HG03039 (cell line): ENCODE measurements around the gene PLEKHA5.
A peak's percentile ranks its signal among the peaks of the same experiment; 100 is the strongest.
"Not testable (repeated sequence)": the region's sequence is repeated elsewhere in the genome, so short reads cannot be mapped to it uniquely, and the experiment has no call there.

Source experiments
- ATAC-seq: cut with Tn5 transposase; IDR thresholded peaks from one replicate; pipeline ENCODE4 v1.9.1; 2021; ENCODE audit warnings: mild to moderate bottlenecking, moderate library complexity; ENCODE audit not compliant: unreplicated experiment

Gene PLEKHA5

GRCh38 chr12:19306366-19306765 is 176.8 kb downstream of the PLEKHA5 start:
- no peak for ATAC-seq

GRCh38 chr12:19307451-19307850 is 177.9 kb downstream of the PLEKHA5 start:
- ATAC-seq: no peak

DNA sequence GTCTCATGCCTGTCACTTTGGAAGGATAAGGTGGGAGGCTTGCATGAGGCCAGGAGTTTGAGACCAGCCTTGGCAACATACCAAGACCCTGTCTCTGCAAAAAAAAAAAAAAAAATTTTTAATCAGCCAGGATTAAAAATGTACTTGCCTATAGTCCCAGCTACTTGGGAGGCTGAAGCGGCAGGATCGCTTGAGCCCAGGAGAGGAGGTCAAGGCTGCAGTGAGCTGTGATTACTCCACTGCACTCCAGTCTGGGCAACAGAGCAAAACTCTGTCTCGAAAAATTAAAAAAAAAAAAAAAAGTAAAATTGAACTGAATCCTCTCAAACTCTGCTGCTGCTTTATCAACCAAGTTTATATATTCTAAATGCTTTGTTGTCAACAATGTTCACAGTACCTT is 181.6 kb downstream of the PLEKHA5 start:
- no peak for ATAC-seq

DNA sequence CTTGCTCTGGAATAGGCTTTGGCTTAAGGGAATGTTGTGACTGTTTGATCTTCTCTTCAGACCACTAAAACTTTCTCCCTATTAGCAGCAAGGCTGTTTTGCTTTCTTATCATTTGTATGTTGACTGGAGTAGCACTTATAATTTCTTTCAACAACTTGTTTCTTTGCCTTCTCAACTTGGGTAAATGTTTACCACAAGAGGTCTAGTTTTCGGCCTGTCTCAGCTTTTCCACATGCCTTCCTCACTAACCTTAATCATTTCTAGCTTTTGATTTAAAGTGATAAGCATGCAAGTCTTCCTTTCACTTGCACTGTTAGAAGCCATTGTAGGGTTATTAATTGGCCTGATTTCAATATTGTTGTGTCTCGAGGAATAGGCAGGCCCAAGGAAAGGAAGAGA is 183.1 kb downstream of the PLEKHA5 start:
- ATAC-seq: no peak

DNA sequence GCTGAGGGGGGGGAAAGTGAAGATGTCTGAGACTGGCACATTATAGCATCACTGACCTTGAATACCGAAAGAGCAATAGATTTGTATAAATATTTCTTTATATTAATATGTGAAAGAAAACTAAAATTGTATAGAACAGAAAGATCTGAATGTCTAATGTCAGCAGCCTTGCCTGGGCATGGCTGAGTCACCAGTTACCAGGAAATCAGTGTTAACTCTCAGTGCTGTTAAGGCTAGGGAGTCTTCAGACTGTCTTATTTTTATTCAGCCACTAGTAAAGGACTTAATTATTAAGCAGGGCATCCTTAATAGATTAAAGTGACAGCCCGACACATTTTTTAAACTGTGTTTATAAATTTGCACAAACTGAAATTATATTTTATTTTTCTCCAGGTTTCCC is 186.9 kb downstream of the PLEKHA5 start:
- ATAC-seq: no peak

GRCh38 chr12:19322376-19322775 is 192.8 kb downstream of the PLEKHA5 start:
- ATAC-seq: no peak

GRCh38 chr12:19323805-19324204 is 194.3 kb downstream of the PLEKHA5 start:
- ATAC-seq: no peak

DNA sequence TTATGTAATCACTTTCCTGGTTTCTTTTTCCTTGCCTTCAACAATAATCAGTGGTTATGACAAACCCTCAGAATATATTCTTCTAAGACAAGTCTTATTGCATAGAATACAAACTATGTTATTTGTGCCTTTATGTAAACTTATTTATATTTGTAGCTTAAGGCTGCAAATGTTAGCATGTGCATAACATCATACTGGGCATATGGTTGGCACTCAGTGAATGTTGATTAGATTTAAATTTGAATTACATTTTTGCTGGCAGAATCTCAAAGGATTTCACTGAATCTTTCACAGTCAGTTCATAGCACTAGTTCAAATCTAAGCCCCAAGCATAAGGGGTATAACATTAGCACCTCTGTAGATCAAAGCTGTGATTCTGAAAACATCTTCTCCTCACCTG is 196.6 kb downstream of the PLEKHA5 start:
- ATAC-seq: no peak

- no peak for ATAC-seq
Measured at GRCh38 chr12:19332196-19332595, 202.7 kb downstream of the PLEKHA5 start.

DNA sequence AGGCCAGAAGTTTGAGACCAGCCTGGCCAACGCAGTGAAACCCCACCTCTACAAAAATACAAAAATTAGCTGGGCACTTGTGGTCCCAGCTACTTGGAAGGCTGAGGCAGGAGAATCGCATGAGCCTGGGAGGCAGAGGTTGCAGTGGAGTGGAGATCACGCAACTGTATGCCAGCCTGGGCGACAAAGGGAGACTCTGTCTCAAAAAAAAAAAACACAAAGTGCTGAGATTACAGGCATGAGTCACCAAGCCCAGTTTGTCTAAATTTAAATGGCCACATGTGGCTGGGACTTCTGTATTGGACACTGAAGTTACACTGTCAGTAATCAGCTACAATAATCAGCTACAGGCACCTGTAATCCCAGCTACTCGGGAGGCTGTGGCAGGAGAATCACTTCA is 208.9 kb downstream of the PLEKHA5 start:
- no peak for ATAC-seq

DNA sequence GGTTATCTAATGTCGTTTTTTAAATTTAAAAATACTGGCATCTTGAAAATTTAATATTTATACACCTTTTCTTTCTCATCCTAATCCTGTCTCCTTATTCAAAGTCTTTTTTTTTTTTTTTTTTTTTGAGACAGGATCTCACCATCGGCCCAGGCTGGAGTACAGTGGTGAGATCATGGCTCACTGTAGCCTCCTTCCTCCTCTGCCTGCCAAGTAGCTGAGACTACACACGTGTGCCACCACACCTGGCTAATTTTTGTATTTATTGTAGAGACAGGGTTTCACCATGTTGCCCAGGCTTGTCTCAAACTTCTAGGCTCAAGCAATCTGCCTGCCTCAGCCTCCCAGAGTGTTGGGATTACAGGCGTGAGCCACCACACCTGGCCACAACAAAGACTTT is 221.3 kb downstream of the PLEKHA5 start:
- ATAC-seq: not testable (repeated sequence)

GRCh38 chr12:19351346-19351745 is 221.8 kb downstream of the PLEKHA5 start:
- ATAC-seq: no peak

DNA sequence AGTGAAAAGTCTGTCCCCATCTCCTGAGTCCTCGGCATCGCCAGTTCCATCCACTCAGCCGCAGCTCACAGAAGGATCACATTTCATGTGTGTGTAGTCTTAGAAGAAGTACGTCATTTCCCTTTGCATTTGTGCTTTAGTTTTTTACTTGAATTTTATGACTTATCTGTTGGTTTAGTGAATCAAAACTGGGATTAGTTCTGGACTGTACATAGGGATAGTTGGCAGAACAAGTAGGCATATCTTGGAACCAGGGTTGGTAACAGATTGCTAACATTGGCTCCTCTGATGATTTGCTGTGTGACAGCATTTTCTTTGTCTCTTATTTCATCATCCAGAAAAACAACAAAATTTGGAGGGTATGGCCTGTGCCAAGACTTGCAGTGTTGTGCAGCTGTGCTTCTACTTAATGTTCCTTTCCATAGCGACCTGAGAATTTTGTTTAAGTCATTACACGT is 240.2 kb downstream of the PLEKHA5 start:
- no peak for ATAC-seq

GRCh38 chr12:19373586-19373985 is 244.1 kb downstream of the PLEKHA5 start:
- ATAC-seq: no peak

DNA sequence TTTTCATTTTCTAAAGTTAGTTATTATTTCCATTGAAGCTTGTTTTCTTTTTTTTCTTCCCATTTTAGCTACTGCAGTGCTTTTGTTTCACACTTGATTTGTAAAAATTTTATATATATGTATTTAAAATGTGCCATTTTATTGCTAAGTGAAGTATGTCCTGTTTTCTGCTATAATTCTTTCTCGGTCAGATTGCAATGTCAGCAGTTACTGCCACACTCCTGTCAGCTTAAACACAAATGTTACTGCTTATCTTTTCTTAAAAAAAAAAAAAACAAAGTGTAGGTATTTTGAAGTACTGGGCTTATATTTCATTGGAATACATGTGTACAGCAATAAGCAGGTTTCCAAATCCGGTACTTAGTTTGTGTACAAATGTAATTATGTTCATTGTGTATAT is 246.4 kb downstream of the PLEKHA5 start:
- no peak for ATAC-seq

DNA sequence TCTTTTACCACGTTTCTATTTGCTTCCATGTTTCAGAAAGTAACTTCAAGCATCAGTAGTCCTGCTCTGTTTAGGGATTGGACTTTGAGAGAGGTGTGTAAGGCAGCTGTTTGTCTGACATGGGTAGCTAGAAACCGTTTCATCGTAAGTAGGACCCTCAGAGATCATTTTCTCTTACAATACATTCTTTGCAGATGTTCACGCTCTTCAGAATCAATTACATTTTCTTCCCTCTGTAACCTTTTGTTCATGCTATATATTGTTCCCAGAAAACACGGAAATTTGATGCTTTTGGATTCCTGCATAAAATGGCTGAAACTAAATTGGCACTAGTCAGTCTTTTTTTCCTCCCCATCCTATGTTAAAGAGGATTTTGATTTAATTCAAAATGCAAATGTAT is 247.2 kb downstream of the PLEKHA5 start:
- ATAC-seq: no peak

GRCh38 chr12:19382111-19382526 is 252.6 kb downstream of the PLEKHA5 start:
- ATAC-seq: peak; percentile 95

DNA sequence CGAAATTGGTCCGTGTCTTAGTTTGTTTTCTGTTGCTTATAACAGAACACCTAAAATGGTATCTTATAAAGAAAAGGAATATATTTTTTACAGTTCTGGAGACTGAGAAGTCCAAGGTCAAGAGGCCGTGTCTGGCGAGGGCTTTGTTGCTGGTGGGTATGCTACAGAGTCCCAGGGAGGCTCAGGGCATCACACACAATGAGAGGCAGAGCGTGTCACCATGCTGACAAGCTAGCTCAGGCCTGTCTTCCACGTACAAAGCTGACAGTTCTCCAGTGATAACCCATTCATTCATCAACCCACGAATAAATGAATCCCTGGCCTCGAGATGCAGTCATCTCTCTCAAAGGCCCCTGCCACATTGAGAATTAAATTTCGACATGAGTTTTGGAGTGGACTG is 253.0 kb downstream of the PLEKHA5 start:
- no peak for ATAC-seq

- ATAC-seq: no peak
Measured at GRCh38 chr12:19387161-19387560, 257.6 kb downstream of the PLEKHA5 start.

- no peak for ATAC-seq
Measured at GRCh38 chr12:19388131-19388549, 258.6 kb downstream of the PLEKHA5 start.

DNA sequence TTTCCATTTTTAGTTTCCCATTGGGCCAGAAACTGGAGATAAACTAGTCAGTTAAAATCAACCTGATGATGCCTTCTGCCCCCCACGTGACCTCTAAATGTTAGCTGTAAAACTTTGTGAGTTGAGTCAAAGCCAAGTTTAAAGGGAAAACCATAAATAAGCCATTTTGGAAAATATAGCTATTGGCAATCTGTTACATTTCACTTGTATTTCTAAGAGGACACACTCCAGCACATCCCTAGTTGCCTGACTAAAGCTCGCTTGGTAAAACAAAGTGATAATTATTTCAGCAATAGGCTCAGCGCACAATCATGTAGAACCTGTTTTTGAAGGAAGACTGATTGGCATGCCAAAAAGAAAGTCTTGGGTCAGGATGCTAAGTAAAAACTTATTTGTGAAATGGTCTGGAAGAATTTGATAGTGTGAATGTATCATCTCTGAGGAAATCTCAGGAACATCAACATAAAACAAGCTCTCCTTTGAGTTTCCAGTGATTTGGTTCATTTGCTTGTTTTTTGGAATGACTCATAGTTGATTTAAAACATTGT is 260.6 kb downstream of the PLEKHA5 start:
- no peak for ATAC-seq

DNA sequence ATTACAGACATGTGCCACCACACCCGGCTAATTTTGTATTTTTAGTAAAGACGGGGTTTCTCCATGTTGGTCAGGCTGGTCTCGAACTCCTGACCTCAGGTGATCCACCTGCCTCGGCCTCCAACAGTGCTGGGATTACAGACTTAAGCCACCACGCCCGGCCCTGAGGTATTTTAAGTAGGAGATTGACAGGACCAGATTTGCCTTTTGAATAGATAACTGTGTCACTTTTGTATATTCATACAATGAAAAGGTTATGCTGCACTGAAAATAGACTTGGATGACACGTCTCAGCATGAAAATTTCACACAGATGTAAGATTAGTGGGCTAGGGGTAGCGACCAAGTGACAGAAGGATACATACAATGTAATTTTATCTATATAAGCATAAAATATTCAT is 263.1 kb downstream of the PLEKHA5 start:
- not testable (repeated sequence) for ATAC-seq

DNA sequence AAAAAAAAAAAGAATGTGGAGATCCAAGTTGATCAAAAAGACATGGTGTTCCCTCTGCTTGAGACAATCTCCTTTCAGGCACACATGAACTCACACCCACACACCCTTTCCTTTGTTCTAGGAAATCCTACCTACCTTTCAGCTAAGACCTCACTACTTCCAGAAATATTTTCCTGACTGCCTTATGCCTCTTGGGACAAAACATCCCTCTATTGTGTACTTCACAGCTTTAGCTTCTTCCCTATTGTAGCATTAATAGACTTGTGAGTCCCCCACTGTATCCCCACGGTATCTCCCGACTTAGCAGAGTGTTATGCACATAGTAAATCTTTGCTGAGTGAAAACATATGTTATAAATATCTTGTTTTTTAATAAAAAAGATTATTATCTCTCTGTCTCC is 264.9 kb downstream of the PLEKHA5 start:
- ATAC-seq: no peak
